Breast epithelium (tissue), 4 donors: Measurements from ENCODE around the gene FLOT1. TPM values are rescaled to one million over a fixed set of nuclear protein-coding genes. Genes with fewer than 3 reads are reported as not detected.

Experiments used
- DNase-seq, 2 donors: peaks; one replicate each; pipeline ENCODE4 v3.0.0-alpha.2; 2019; ENCODE audit warnings: low spot score in 2 of 2
- H3K27ac ChIP-seq, 2 donors: fragments of 200-600 bp; sonication (generic) in 1 of 2; one replicate each; pipeline ENCODE4 v1.5.1; 2016 to 2019; ENCODE audit warnings: mild to moderate bottlenecking in 1 of 2
- H3K27me3 ChIP-seq, 2 donors: fragments of 200-600 bp; sonication (generic) in 1 of 2; one replicate each; pipeline versions ENCODE4 v1.5.1 to v1.6.0; 2017 to 2019; ENCODE audit warnings: control low read depth in 1 of 2, mild to moderate bottlenecking in 1 of 2
- H3K36me3 ChIP-seq: fragments of 200-600 bp; one replicate; pipeline ENCODE4 v1.5.1; 2019
- H3K4me1 ChIP-seq, 2 donors: fragments of 200-600 bp; sonication (generic); one replicate each; pipeline ENCODE4 v1.5.1; 2016 to 2019; ENCODE audit warnings: control low read depth in 1 of 2
- H3K4me3 ChIP-seq, 3 donors: fragments of 200-600 bp; sonication (generic); 1 replicate in 2 of 3; 2 replicates in 1 of 3; pipeline ENCODE4 v1.5.1; 2016 to 2019; ENCODE audit warnings: mild to moderate bottlenecking in 3 of 3, moderate library complexity in 2 of 3
- H3K9me3 ChIP-seq, 2 donors: fragments of 200-600 bp; sonication (generic) in 1 of 2; one replicate each; pipeline ENCODE4 v1.5.1; 2016 to 2019; ENCODE audit warnings: control low read depth in 1 of 2
- POLR2A ChIP-seq: fragments of 450-650 bp; IDR thresholded peaks from one replicate; pipeline ENCODE4 v1.6.1; 2016; ENCODE audit warnings: antibody characterized with exemption, mild to moderate bottlenecking, moderate library complexity
- POLR2AphosphoS5 ChIP-seq, 3 donors: sonication (generic); formaldehyde crosslinking; IDR thresholded peaks; one replicate each; pipeline ENCODE4 v1.6.1; 2017; ENCODE audit warnings: antibody characterized with exemption in 3 of 3
- intact Hi-C: fragments of 100-400 bp; cut with DNase I; formaldehyde crosslinking; loops from one replicate; pipeline ENCODE4 v1.15.1; 2023; ENCODE audit warnings: low total_unique reads
- total RNA-seq, 3 donors: library from RNA; depleted of rRNA; stranded (reverse); fragments of >200 nt; gene quantifications; one replicate each; pipeline ENCODE4 v1.1.0, GENCODE V29; 2016
- TF ChIP-seq, protein P1 (sequence below), 3 donors: fragments of 450-650 bp; IDR thresholded peaks; one replicate each; pipeline ENCODE4 v1.5.1; 2016 to 2017; ENCODE audit warnings: antibody characterized with exemption in 3 of 3, mild to moderate bottlenecking in 3 of 3, moderate library complexity in 3 of 3

FLOT1 gene
- total RNA-seq, 3 donors from 2014 or later: 80.5 to 171 (median 142) TPM

DNA sequence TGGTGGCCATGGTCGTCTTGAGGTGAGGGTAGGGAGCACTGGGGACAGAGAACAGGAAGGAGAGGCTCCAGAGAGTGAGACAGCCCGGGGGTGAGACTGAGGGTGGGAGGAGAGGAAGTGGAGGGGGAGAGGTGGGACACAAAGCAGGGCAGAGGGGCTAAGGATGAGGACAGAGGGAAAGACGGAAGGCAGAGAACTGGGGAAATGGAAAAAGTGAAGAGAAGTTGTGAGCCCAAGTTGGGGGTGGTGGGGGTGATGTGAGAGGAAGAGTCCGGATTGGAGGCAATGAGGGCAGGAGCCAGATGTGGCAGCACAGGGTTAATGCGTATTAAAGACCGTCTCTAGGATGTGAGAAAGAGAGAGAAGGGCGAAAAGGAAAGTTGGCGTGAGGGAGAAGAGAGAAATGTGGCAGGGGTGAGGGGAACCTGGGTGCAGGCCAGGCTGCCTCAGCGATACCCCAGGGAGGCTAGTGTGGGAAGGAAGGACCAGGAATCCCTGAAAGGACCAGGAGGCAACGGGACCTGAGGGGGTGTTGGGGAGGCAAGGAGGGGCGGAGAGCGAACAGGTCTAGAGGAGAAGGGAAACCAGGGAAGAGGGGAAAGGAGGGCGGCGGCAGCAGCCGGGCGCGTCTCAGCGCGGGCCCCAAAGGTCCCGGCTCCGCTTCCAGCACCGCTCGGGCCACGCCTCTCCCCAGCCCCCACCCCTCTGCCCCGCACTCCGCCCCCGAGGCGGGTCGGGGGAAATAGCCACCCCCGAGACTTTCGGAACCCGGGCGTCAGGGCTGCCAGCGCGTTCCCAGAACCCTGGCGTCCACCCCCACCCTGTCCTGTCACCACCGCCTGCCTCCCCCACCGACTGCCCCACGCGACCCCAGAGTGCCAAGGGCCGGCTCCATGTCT lies 56.2 kb downstream of the FLOT1 start, which contains the start of gene PPP1R18:
TSS of gene PPP1R18 (minus strand) at position 637 of the 899 bp plus-strand sequence. CDS start at position 10, 627 bp downstream.
- peak within 1 kb of the TSS; percentile 76 to 82 (median 82) for H3K4me3 ChIP-seq
- DNase-seq: peak; percentile 73 to 77
- no peaks in the 10 kb centered on the region for H3K9me3 ChIP-seq
- no peaks in the 10 kb centered on the region for H3K27me3 ChIP-seq
- no peak for TF ChIP-seq POLR2A
- TF ChIP-seq POLR2AphosphoS5 (IDR thresholded peaks at IDR 0.05): peak; percentile 13 to 18 (median 16)
- H3K36me3 ChIP-seq: no peaks in the 10 kb centered on the region
- intact Hi-C loops: no loop called here
- H3K4me1 ChIP-seq: peaks cover 16 to 24% of the 10 kb centered on the region in 2 donors
- peak within 1 kb of the TSS; percentile 96 to 97 for H3K27ac ChIP-seq

GRCh38 chr6:30685157-30686008 lies 57.1 kb downstream of the FLOT1 start:
- Histone ChIP-seq H3K27me3 (no peaks in the 10 kb centered on the region), H3K27ac (peak overlapping the region; percentile 96 to 97), H3K36me3 (no peaks in the 10 kb centered on the region), H3K4me1 (peaks cover 16 to 24% of the 10 kb centered on the region in 2 donors), H3K9me3 (no peaks in the 10 kb centered on the region), H3K4me3 (peak overlapping the region; percentile 76 to 82 (median 82))
- intact Hi-C loops: no loop called here
- TF ChIP-seq POLR2AphosphoS5 (IDR thresholded peaks at IDR 0.05) (no peak), POLR2A (no peak)
- TF ChIP-seq, protein P1, sequence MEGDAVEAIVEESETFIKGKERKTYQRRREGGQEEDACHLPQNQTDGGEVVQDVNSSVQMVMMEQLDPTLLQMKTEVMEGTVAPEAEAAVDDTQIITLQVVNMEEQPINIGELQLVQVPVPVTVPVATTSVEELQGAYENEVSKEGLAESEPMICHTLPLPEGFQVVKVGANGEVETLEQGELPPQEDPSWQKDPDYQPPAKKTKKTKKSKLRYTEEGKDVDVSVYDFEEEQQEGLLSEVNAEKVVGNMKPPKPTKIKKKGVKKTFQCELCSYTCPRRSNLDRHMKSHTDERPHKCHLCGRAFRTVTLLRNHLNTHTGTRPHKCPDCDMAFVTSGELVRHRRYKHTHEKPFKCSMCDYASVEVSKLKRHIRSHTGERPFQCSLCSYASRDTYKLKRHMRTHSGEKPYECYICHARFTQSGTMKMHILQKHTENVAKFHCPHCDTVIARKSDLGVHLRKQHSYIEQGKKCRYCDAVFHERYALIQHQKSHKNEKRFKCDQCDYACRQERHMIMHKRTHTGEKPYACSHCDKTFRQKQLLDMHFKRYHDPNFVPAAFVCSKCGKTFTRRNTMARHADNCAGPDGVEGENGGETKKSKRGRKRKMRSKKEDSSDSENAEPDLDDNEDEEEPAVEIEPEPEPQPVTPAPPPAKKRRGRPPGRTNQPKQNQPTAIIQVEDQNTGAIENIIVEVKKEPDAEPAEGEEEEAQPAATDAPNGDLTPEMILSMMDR (IDR thresholded peaks at IDR 0.05): no peak
- DNase-seq: no peak

GRCh38 chr6:30684386-30685156 lies 57.9 kb downstream of the FLOT1 start:
- H3K27ac ChIP-seq: peak overlapping the region; percentile 96 to 97
- intact Hi-C loops: no loop called here
- H3K4me1 ChIP-seq: peaks cover 11 to 16% of the 10 kb centered on the region in 2 donors
- no peak for DNase-seq
- H3K9me3 ChIP-seq: no peaks in the 10 kb centered on the region
- peak overlapping the region; percentile 76 to 82 (median 82) for H3K4me3 ChIP-seq
- no peaks in the 10 kb centered on the region for H3K36me3 ChIP-seq
- no peaks in the 10 kb centered on the region for H3K27me3 ChIP-seq
- TF ChIP-seq POLR2A: no peak
- TF ChIP-seq, protein P1 (IDR thresholded peaks at IDR 0.05): no peak
- no peak for TF ChIP-seq POLR2AphosphoS5 (IDR thresholded peaks at IDR 0.05)

DNA sequence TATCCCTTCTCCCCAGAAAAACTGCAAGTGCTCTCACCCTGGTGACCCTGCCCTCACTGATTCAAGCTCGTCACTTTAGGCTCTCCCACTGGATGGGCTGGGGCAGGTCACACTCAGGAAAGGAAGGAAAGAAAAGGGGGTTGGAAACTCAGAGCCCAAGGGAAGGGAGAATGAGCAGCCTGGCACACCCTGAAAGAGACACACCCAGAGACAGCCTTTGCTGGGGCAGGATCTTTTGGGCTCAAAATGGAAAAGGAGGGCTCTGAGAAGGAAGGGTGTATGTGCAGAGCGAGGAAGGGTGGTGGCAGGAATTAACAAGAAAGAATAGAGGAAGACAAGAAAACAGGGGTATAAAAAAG lies 58.5 kb downstream of the FLOT1 start:
- no peaks in the 10 kb centered on the region for H3K27me3 ChIP-seq
- peak overlapping the region; percentile 76 to 82 (median 82) for H3K4me3 ChIP-seq
- DNase-seq: no peak
- TF ChIP-seq, protein P1 (IDR thresholded peaks at IDR 0.05): no peak
- TF ChIP-seq POLR2AphosphoS5 (IDR thresholded peaks at IDR 0.05): no peak
- no peak for TF ChIP-seq POLR2A
- intact Hi-C loops: loop anchor here (2.0 kb wide), 1 partner anchor 39 kb away; no protein-coding TSS in a partner anchor
- no peaks in the 10 kb centered on the region for H3K36me3 ChIP-seq
- H3K9me3 ChIP-seq: no peaks in the 10 kb centered on the region
- H3K4me1 ChIP-seq: peaks cover 11 to 16% of the 10 kb centered on the region in 2 donors
- H3K27ac ChIP-seq: peak overlapping the region; percentile 96 to 97
